Retinal pigment epithelial cell (primary cell): ENCODE data around the gene UBE2J2.

ENCODE experiments used
- DNase-seq: peaks from one replicate; pipeline ENCODE4 v3.0.0-alpha.2; 2010; ENCODE audit warnings: low read depth
- H3K4me3 ChIP-seq: 2 replicates; pipeline ENCODE4 v1.5.1; 2011; ENCODE audit warnings: mild to moderate bottlenecking, low read length, control low read depth, moderate library complexity
- TF ChIP-seq, protein P1 (sequence below): conservative IDR thresholded peaks from 2 replicates; pipeline ENCODE4 v1.5.1; 2011; ENCODE audit warnings: low read depth, low read length, control low read depth, inconsistent platforms

The UBE2J2 gene

DNA sequence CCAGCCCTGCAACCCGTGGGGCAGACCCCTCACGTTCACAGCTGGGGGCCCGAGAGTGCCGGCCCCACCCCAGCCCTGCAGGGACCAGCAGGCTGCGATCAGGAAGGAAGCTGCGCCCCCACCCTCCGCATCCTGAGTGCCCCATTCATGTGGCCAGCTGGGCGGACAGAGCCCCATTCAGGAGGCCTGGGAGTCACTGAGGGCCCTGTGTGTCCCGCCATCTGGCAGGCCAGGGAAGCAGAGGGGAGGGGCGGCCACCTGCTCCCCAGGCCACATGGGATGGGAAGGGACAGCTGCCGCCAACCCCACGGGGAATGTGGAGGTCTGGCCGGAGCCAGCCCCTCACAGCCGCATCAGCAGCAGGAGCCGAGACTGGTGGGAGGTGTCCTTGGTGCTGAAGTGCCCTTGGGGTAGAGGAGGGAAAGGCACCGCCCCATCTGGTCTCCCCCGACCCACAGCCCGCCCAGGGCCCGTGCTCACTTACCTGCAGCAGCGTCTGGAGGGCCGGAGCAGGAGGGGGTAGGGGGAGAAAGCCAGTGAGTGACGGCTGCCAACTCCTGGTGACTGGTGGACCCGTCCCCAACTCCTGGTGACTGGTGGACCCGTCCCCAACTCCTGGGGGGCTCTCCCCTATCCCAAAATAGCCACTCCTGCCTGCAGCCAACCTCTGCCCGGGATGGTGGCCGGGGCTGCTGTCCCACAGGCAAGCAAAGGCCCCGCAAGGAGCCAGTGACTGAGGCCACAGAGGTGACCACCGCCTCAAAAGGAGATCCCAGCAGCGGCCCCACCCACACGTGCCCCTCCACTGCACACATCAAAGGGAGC, 25.4 kb upstream of the UBE2J2 start:
- TF ChIP-seq, protein P1, sequence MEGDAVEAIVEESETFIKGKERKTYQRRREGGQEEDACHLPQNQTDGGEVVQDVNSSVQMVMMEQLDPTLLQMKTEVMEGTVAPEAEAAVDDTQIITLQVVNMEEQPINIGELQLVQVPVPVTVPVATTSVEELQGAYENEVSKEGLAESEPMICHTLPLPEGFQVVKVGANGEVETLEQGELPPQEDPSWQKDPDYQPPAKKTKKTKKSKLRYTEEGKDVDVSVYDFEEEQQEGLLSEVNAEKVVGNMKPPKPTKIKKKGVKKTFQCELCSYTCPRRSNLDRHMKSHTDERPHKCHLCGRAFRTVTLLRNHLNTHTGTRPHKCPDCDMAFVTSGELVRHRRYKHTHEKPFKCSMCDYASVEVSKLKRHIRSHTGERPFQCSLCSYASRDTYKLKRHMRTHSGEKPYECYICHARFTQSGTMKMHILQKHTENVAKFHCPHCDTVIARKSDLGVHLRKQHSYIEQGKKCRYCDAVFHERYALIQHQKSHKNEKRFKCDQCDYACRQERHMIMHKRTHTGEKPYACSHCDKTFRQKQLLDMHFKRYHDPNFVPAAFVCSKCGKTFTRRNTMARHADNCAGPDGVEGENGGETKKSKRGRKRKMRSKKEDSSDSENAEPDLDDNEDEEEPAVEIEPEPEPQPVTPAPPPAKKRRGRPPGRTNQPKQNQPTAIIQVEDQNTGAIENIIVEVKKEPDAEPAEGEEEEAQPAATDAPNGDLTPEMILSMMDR = no peak
- H3K4me3 ChIP-seq = no peak overlapping the region
- DNase-seq = no peak

DNA sequence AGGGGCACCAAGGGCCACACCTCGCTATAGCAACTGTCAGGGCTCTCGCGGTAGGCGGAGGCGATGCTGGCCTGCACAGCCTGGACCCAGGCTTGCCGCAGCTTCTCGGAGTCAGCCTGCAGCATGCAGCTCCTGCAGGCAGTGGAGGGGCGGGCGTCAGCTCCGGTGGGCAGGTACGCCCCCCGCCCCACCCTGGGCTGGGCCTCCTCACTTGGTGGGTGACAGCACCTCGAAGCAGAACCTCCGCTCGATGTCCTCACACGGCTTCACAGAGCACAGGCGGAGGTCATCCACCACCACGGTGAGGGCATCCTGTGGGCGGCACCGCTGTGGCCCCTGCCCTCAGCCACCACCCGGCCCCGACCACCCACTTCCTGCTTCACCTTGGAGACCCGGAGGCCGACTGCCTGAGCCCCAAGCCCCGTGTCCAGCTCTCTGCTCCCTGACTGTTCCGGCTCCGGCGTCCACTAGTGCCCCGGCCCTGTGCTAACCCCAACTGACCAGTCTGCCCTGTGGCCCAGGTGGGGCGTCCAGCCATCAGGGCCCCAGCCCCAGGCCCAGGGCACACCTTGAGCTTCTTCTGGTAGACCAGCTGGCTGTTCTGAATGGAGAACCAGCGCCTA, 24.3 kb upstream of the UBE2J2 start:
- TF ChIP-seq, protein P1 = no peak
- no peak overlapping the region for H3K4me3 ChIP-seq
- no peak for DNase-seq

GRCh38 chr1:1296070-1297061, 22.7 kb upstream of the UBE2J2 start:
- no peak for DNase-seq
- no peak overlapping the region for H3K4me3 ChIP-seq
- TF ChIP-seq, protein P1 = no peak

DNA sequence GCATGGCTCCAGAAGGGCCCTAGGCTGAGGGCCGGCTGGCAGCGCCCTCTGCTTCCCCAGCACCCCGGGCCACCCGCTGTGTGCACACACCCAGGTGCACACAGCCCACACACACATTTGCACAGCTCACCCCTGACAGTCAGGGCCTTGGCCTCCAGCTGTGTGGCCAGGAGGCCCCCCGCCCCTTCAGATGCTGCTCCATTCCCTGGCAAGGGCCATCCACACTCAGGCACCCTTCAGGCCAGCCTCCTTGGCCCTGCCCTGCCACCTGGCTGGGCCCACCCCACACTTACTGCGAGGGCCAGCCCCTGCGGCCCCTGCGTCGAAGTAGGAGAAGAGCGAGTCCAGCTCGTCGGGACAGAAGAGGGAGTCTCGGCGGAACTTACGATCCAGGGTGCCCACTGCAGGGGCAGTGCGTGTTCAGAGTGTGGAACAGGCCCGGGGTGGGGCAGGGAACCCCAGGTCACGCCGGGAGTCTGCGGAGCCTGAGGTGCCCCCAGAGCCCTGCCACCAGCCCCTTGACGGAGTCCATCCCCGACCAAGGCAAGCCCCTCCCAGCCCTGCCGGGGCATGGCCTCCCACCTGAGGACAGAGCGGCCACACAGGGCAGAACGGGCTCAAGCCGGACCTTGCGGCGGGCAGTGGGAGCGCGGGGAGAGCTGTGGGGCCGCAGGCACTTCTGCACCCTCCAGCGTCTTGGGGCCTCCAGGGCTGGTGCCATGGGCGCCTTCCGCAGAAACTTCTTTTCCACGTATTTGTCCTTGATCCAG, 21.7 kb upstream of the UBE2J2 start:
- DNase-seq = no peak
- TF ChIP-seq, protein P1 = no peak
- H3K4me3 ChIP-seq = no peak overlapping the region

- TF ChIP-seq, protein P1 = no peak
- no peak for DNase-seq
- no peak overlapping the region for H3K4me3 ChIP-seq
These were observed 20.7 kb upstream of the UBE2J2 start for GRCh38 chr1:1294250-1294890.
